Fibroblast of lung (primary cell): ENCODE measurements around the gene CDC42SE1.

Experiments used
- EZH2 ChIP-seq: IDR thresholded peaks from 2 replicates; pipeline ENCODE4 v1.5.1; 2012; ENCODE audit warnings: low read length, control low read depth, mild to moderate bottlenecking; ENCODE audit errors: missing control alignments
- TF ChIP-seq, protein P1 (sequence below), 2 donors: IDR thresholded peaks in 1 of 2; conservative IDR thresholded peaks in 1 of 2; 1 replicate in 1 of 2; 2 replicates in 1 of 2; pipeline ENCODE4 v1.5.1; 2011 to 2012; ENCODE audit warnings: low read length in 2 of 2, control low read depth in 1 of 2, inconsistent platforms in 1 of 2, low read depth in 1 of 2, mild to moderate bottlenecking in 1 of 2

- TF ChIP-seq, protein P1, sequence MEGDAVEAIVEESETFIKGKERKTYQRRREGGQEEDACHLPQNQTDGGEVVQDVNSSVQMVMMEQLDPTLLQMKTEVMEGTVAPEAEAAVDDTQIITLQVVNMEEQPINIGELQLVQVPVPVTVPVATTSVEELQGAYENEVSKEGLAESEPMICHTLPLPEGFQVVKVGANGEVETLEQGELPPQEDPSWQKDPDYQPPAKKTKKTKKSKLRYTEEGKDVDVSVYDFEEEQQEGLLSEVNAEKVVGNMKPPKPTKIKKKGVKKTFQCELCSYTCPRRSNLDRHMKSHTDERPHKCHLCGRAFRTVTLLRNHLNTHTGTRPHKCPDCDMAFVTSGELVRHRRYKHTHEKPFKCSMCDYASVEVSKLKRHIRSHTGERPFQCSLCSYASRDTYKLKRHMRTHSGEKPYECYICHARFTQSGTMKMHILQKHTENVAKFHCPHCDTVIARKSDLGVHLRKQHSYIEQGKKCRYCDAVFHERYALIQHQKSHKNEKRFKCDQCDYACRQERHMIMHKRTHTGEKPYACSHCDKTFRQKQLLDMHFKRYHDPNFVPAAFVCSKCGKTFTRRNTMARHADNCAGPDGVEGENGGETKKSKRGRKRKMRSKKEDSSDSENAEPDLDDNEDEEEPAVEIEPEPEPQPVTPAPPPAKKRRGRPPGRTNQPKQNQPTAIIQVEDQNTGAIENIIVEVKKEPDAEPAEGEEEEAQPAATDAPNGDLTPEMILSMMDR (conservative IDR thresholded peaks at IDR 0.05 in 1 of 2, IDR thresholded peaks at IDR 0.05 in 1 of 2; ENCODE audit: low read depth in 1 of 2, low read length in 2 of 2): no peak
- TF ChIP-seq EZH2: no peak
Observed at GRCh38 chr1:151003180-151003579, 56.2 kb downstream of the CDC42SE1 start.
